IPS-NIHi7 (cell line): Measurements from ENCODE around the gene MEAF6.

Experiments used
- DNase-seq: peaks from one replicate; pipeline ENCODE4 v3.0.0; 2012; ENCODE audit warnings: mixed read lengths; ENCODE audit errors: extremely low spot score

MEAF6 gene

GRCh38 chr1:37442644-37443043, 71.9 kb downstream of the MEAF6 start:
- DNase-seq: no peak
